ENCODE measurements around the gene PPIL1.
"Not testable (repeated sequence)": the region's sequence is repeated elsewhere in the genome, so short reads cannot be mapped to it uniquely, and the experiment has no call there.

The PPIL1 gene

GRCh38 chr6:36813047-36813446, 61.6 kb downstream of the PPIL1 start:
- DNase-seq, result not testable (repeated sequence)

GRCh38 chr6:36809941-36810803, 64.4 kb downstream of the PPIL1 start:
- DNase-seq, result no peak

GRCh38 chr6:36809156-36809555, 65.4 kb downstream of the PPIL1 start:
- DNase-seq, result no peak

GRCh38 chr6:36808634-36809033, 66.0 kb downstream of the PPIL1 start:
- no peak for DNase-seq

- no peak for DNase-seq
Measured at GRCh38 chr6:36807750-36808149, 66.9 kb downstream of the PPIL1 start.

- no peak for DNase-seq
Measured at GRCh38 chr6:36807143-36807542, 67.5 kb downstream of the PPIL1 start.

GRCh38 chr6:36805917-36806316, 68.7 kb downstream of the PPIL1 start:
- no peak for DNase-seq

- no peak for DNase-seq
Measured at GRCh38 chr6:36805096-36805797, 69.4 kb downstream of the PPIL1 start.

Measured in NCI-H2029 (cell line).